NCI-H69 (cell line): ENCODE measurements around the gene ANK2.

Source experiments
- DNase-seq: peaks from one replicate; lab custom pipeline; 2025; lab: John Stamatoyannopoulos, UW

Gene ANK2

GRCh38 chr4:113288696-113289095 is 239.2 kb downstream of the ANK2 start:
- no peak for DNase-seq

- DNase-seq = no peak
Observed at GRCh38 chr4:113289766-113290165, 240.3 kb downstream of the ANK2 start.

- no peak for DNase-seq
Observed at GRCh38 chr4:113290666-113291065, 241.2 kb downstream of the ANK2 start.

GRCh38 chr4:113292371-113293042 is 243.1 kb downstream of the ANK2 start:
- DNase-seq = peak; percentile 48

- no peak for DNase-seq
Observed at GRCh38 chr4:113293043-113293560, 243.6 kb downstream of the ANK2 start.

- DNase-seq = no peak
Observed at GRCh38 chr4:113293674-113294073, 244.2 kb downstream of the ANK2 start.

GRCh38 chr4:113294908-113295307 is 245.5 kb downstream of the ANK2 start:
- no peak for DNase-seq

GRCh38 chr4:113300471-113300928 is 251.0 kb downstream of the ANK2 start:
- DNase-seq = no peak

GRCh38 chr4:113302051-113302450 is 252.6 kb downstream of the ANK2 start:
- DNase-seq = no peak

GRCh38 chr4:113303315-113303714 is 253.9 kb downstream of the ANK2 start:
- DNase-seq = no peak

GRCh38 chr4:113311047-113311446 is 261.6 kb downstream of the ANK2 start:
- DNase-seq = peak; percentile 14

GRCh38 chr4:113312529-113312928 is 263.1 kb downstream of the ANK2 start:
- no peak for DNase-seq

- no peak for DNase-seq
Observed at GRCh38 chr4:113314426-113314825, 265.0 kb downstream of the ANK2 start.

GRCh38 chr4:113316879-113317278 is 267.4 kb downstream of the ANK2 start:
- DNase-seq = no peak

GRCh38 chr4:113317523-113317922 is 268.1 kb downstream of the ANK2 start:
- DNase-seq = no peak

GRCh38 chr4:113322736-113323135 is 273.3 kb downstream of the ANK2 start:
- DNase-seq = no peak

- DNase-seq = no peak
Observed at GRCh38 chr4:113325876-113326615, 276.6 kb downstream of the ANK2 start.

- peak; percentile 45 for DNase-seq
Observed at GRCh38 chr4:113327494-113327893, 278.0 kb downstream of the ANK2 start.

GRCh38 chr4:113328514-113328913 is 279.1 kb downstream of the ANK2 start:
- DNase-seq = peak; percentile 40

GRCh38 chr4:113330200-113330599 is 280.7 kb downstream of the ANK2 start:
- DNase-seq = no peak

- DNase-seq = no peak
Observed at GRCh38 chr4:113331811-113332210, 282.4 kb downstream of the ANK2 start.

- DNase-seq = no peak
Observed at GRCh38 chr4:113332701-113333100, 283.2 kb downstream of the ANK2 start.

GRCh38 chr4:113335746-113336145 is 286.3 kb downstream of the ANK2 start:
- DNase-seq = no peak
